CD4-positive, alpha-beta T cell (primary cell): ENCODE measurements around the gene ARNT2. TPM values are rescaled to one million over a fixed set of nuclear protein-coding genes. Genes with fewer than 3 reads are reported as not detected.

ENCODE experiments used
- ATAC-seq: fragments of 200-7000 bp; cut with Tn5 transposase; one replicate; pipeline ENCODE4 v1.10.0; 2022; ENCODE audit warnings: mild to moderate bottlenecking; ENCODE audit not compliant: poor library complexity
- CTCF ChIA-PET: fragments of 350-600 bp; sonication (Branson Sonifier 250); formaldehyde crosslinking; loops from one replicate; lab custom pipeline; 2021; ENCODE audit warnings: antibody characterized with exemption, inconsistent platforms; lab: Charles Lee
- POLR2A ChIA-PET: fragments of 350-600 bp; sonication (Branson Sonifier 250); formaldehyde crosslinking; loops from one replicate; lab custom pipeline; 2021; ENCODE audit warnings: antibody characterized with exemption, inconsistent platforms; lab: Charles Lee
- DNase-seq, 14 experiments: peaks; one replicate each; pipeline ENCODE4 v3.0.0-alpha.2; 2013 to 2020; ENCODE audit warnings: mixed read lengths in 2 of 14
- H3K27ac ChIP-seq, 2 donors: one replicate each; pipeline versions ENCODE4 v1.5.1 to v1.7.0; 2013; ENCODE audit warnings: low read length in 2 of 2, low read depth in 1 of 2, mild to moderate bottlenecking in 1 of 2
- H3K27me3 ChIP-seq, 2 experiments: 1 replicate in 1 of 2; 2 replicates in 1 of 2; pipeline versions ENCODE4 v1.6.1 to v1.7.0; 2013; ENCODE audit warnings: low read length in 2 of 2, control low read depth in 1 of 2, mild to moderate bottlenecking in 1 of 2, moderate library complexity in 1 of 2; ENCODE audit not compliant: insufficient read depth in 2 of 2, control insufficient read depth in 1 of 2
- H3K36me3 ChIP-seq: one replicate; pipeline ENCODE4 v1.6.1; 2013; ENCODE audit warnings: low read length, control low read depth; ENCODE audit not compliant: insufficient read depth
- H3K4me1 ChIP-seq: one replicate; pipeline ENCODE4 v1.6.1; 2013; ENCODE audit warnings: low read length, control low read depth; ENCODE audit not compliant: insufficient read depth
- H3K4me3 ChIP-seq: one replicate; pipeline ENCODE4 v1.5.1; 2013; ENCODE audit warnings: mild to moderate bottlenecking, low read length, moderate library complexity
- H3K9me3 ChIP-seq, 2 experiments: 1 replicate in 1 of 2; 2 replicates in 1 of 2; pipeline versions ENCODE4 v1.6.1 to v1.7.0; 2013; ENCODE audit warnings: low read length in 2 of 2, mild to moderate bottlenecking in 2 of 2, control low read depth in 1 of 2, moderate library complexity in 1 of 2; ENCODE audit not compliant: control insufficient read depth in 1 of 2, insufficient read depth in 1 of 2
- H3K27ac Mint-ChIP-seq: one replicate; pipeline ENCODE4 v1.8.0; 2020; ENCODE audit warnings: mixed read lengths
- H3K27me3 Mint-ChIP-seq: one replicate; pipeline ENCODE4 v1.8.0; 2021; ENCODE audit warnings: mixed read lengths
- H3K36me3 Mint-ChIP-seq: one replicate; pipeline ENCODE4 v1.8.0; 2021; ENCODE audit warnings: low read depth, mixed read lengths
- H3K4me1 Mint-ChIP-seq: one replicate; pipeline ENCODE4 v1.8.0; 2021; ENCODE audit warnings: low read depth, mixed read lengths
- H3K4me3 Mint-ChIP-seq: one replicate; pipeline ENCODE4 v1.8.0; 2020; ENCODE audit warnings: mild to moderate bottlenecking, mixed read lengths
- H3K9me3 Mint-ChIP-seq: one replicate; pipeline ENCODE4 v1.8.0; 2020; ENCODE audit warnings: mixed read lengths
- CTCF ChIP-seq: fragments of 200-600 bp; IDR thresholded peaks from one replicate; pipeline ENCODE4 v1.8.0; 2022; ENCODE audit warnings: antibody characterized with exemption, mild to moderate bottlenecking
- intact Hi-C, 2 experiments: fragments of 100-400 bp; cut with DNase I in 1 of 2; cut with micrococcal nuclease in 1 of 2; formaldehyde crosslinking; loops; one replicate each; pipeline versions ENCODE4 v1.15.1 to v1.9.0; 2023 to 2025; cut with DNase I, micrococcal nuclease
- total RNA-seq, 174 experiments: library from RNA in 2 of 174; stranded (reverse) in 2 of 174; gene quantifications; one replicate each; pipeline ENCODE4 v1.2.3 and lab custom pipeline; 2021 to 2026

Gene ARNT2
- total RNA-seq, 2 experiments from 2014 or later = not detected

GRCh38 chr15:80570553-80570952 lies 166.4 kb downstream of the ARNT2 start:
- Mint-ChIP-seq H3K27me3 (peaks cover 19% of the 10 kb centered on the region), H3K4me1 (no peaks in the 10 kb centered on the region), H3K27ac (no peak overlapping the region), H3K36me3 (no peaks in the 10 kb centered on the region), H3K9me3 (no peaks in the 10 kb centered on the region), H3K4me3 (no peak overlapping the region)
- no peak for TF ChIP-seq CTCF
- intact Hi-C loops = no loop called here
- Histone ChIP-seq H3K36me3 (no peaks in the 10 kb centered on the region), H3K27me3 (peaks cover 0 to 17% of the 10 kb centered on the region in 2 experiments), H3K9me3 (peaks cover 0 to 3% of the 10 kb centered on the region in 2 experiments), H3K27ac (no peak overlapping the region), H3K4me1 (no peaks in the 10 kb centered on the region), H3K4me3 (no peak overlapping the region)
- CTCF ChIA-PET = no interaction called here
- POLR2A ChIA-PET = no interaction called here
- DNase-seq (no peak), ATAC-seq (no peak)

- H3K36me3 Mint-ChIP-seq = no peaks in the 10 kb centered on the region
- no peak overlapping the region for H3K4me3 Mint-ChIP-seq
- ChIA-PET CTCF (no interaction called here), POLR2A (no interaction called here)
- no peak for TF ChIP-seq CTCF
- ATAC-seq (no peak), DNase-seq (no peak)
- H3K27me3 Mint-ChIP-seq = peaks cover 7% of the 10 kb centered on the region
- peaks cover 0 to 7% of the 10 kb centered on the region in 2 experiments for H3K9me3 ChIP-seq
- H3K36me3 ChIP-seq = no peaks in the 10 kb centered on the region
- no peak overlapping the region for H3K4me3 ChIP-seq
- H3K27me3 ChIP-seq = peaks cover 0 to 8% of the 10 kb centered on the region in 2 experiments
- H3K4me1 ChIP-seq = no peaks in the 10 kb centered on the region
- no peaks in the 10 kb centered on the region for H3K9me3 Mint-ChIP-seq
- no peak overlapping the region for H3K27ac ChIP-seq
- H3K27ac Mint-ChIP-seq = no peak overlapping the region
- no peaks in the 10 kb centered on the region for H3K4me1 Mint-ChIP-seq
- intact Hi-C loops = no loop called here
These were observed 168.2 kb downstream of the ARNT2 start for GRCh38 chr15:80572337-80572736.

- ATAC-seq (no peak), DNase-seq (no peak)
- no peaks in the 10 kb centered on the region for H3K36me3 Mint-ChIP-seq
- no peaks in the 10 kb centered on the region for H3K4me1 ChIP-seq
- no peaks in the 10 kb centered on the region for H3K27me3 Mint-ChIP-seq
- H3K4me1 Mint-ChIP-seq = no peaks in the 10 kb centered on the region
- H3K36me3 ChIP-seq = no peaks in the 10 kb centered on the region
- H3K4me3 ChIP-seq = no peak overlapping the region
- no peaks in the 10 kb centered on the region for H3K9me3 Mint-ChIP-seq
- H3K27ac ChIP-seq = no peak overlapping the region
- ChIA-PET CTCF (no interaction called here), POLR2A (no interaction called here)
- intact Hi-C loops = no loop called here
- no peak overlapping the region for H3K27ac Mint-ChIP-seq
- TF ChIP-seq CTCF = no peak
- H3K27me3 ChIP-seq = peaks cover 0 to 8% of the 10 kb centered on the region in 2 experiments
- no peak overlapping the region for H3K4me3 Mint-ChIP-seq
- peaks cover 0 to 7% of the 10 kb centered on the region in 2 experiments for H3K9me3 ChIP-seq
These were observed 169.4 kb downstream of the ARNT2 start for GRCh38 chr15:80573606-80574005.
